HEK293 (cell line): ENCODE measurements around the gene CPT1C.

Source experiments
- CTCF ChIA-PET: fragments of 350-600 bp; formaldehyde crosslinking; extraction: SDS; loops from one replicate; lab custom pipeline; 2021; ENCODE audit warnings: antibody characterized with exemption; lab: Yijun Ruan, JAX
- POLR2A ChIA-PET: fragments of 300-600 bp; formaldehyde crosslinking; extraction: SDS; loops from one replicate; lab custom pipeline; 2020; ENCODE audit warnings: antibody characterized with exemption, inconsistent platforms; lab: Yijun Ruan, JAX
- H3K27ac ChIP-seq: fragments of 200-500 bp; sonication (Bioruptor generic); 2 replicates; pipeline ENCODE4 v1.5.1; 2014; ENCODE audit warnings: low read depth, low read length, control low read depth, inconsistent platforms; ENCODE audit errors: extremely low read depth
- H3K36me3 ChIP-seq, 2 experiments: fragments of 200-500 bp in 1 of 2; sonication (Bioruptor generic) in 1 of 2; 1 replicate in 1 of 2; 2 replicates in 1 of 2; pipeline ENCODE4 v1.5.1; 2014 to 2017; ENCODE audit warnings: inconsistent platforms in 2 of 2, low read length in 2 of 2; ENCODE audit not compliant: control insufficient read depth in 2 of 2, insufficient read depth in 1 of 2
- H3K4me1 ChIP-seq: fragments of 200-500 bp; sonication (Bioruptor generic); 2 replicates; pipeline ENCODE4 v1.5.1; 2014; ENCODE audit warnings: mild to moderate bottlenecking, low read length, inconsistent platforms; ENCODE audit not compliant: control insufficient read depth, insufficient read depth
- H3K4me3 ChIP-seq: 2 replicates; pipeline ENCODE4 v1.5.1; 2011; ENCODE audit warnings: low read depth, mild to moderate bottlenecking, control low read depth, low read length, moderate library complexity
- H3K9me3 ChIP-seq: fragments of 200-500 bp; sonication (Bioruptor generic); 2 replicates; pipeline ENCODE4 v1.5.1; 2014; ENCODE audit warnings: low read depth, low read length, inconsistent platforms; ENCODE audit not compliant: control insufficient read depth, insufficient read depth
- EGR2 ChIP-seq: fragments of 450-650 bp; formaldehyde crosslinking; IDR thresholded peaks from 2 replicates; pipeline ENCODE4 v1.5.1; 2016; ENCODE audit warnings: low read depth, missing biosample characterization, missing genetic modification characterization
- GFI1B ChIP-seq: fragments of 450-650 bp; formaldehyde crosslinking; IDR thresholded peaks from 2 replicates; pipeline ENCODE4 v1.5.1; 2016; ENCODE audit warnings: missing biosample characterization, missing genetic modification characterization
- HOXA7 ChIP-seq: sonication (generic); formaldehyde crosslinking; IDR thresholded peaks from 2 replicates; pipeline ENCODE4 v1.8.1; 2022; ENCODE audit warnings: missing genetic modification reagents, borderline replicate concordance
- KLF1 ChIP-seq: fragments of 450-650 bp; formaldehyde crosslinking; IDR thresholded peaks from 2 replicates; pipeline ENCODE4 v1.5.1; 2016; ENCODE audit warnings: missing biosample characterization, missing genetic modification characterization
- KLF9 ChIP-seq: fragments of 450-650 bp; formaldehyde crosslinking; IDR thresholded peaks from 2 replicates; pipeline ENCODE4 v1.5.1; 2016; ENCODE audit warnings: missing biosample characterization, missing genetic modification characterization, low read depth
- PRDM1 ChIP-seq: fragments of 450-650 bp; formaldehyde crosslinking; IDR thresholded peaks from 2 replicates; pipeline ENCODE4; 2016; ENCODE audit warnings: missing biosample characterization, missing genetic modification characterization
- ZBTB7A ChIP-seq: fragments of 450-650 bp; formaldehyde crosslinking; IDR thresholded peaks from 2 replicates; pipeline ENCODE4 v1.5.1; 2016; ENCODE audit warnings: low read depth, missing biosample characterization, missing genetic modification characterization
- ZNF112 ChIP-seq: fragments of 450-650 bp; formaldehyde crosslinking; IDR thresholded peaks from 2 replicates; pipeline ENCODE4 v1.5.0; 2017; ENCODE audit warnings: missing biosample characterization, missing genetic modification characterization
- ZNF132 ChIP-seq: fragments of 450-650 bp; formaldehyde crosslinking; IDR thresholded peaks from 2 replicates; pipeline ENCODE4 v1.5.1; 2017; ENCODE audit warnings: missing biosample characterization, missing genetic modification characterization, borderline replicate concordance
- ZNF16 ChIP-seq: fragments of 450-650 bp; formaldehyde crosslinking; IDR thresholded peaks from 2 replicates; pipeline ENCODE4 v1.5.1; 2016; ENCODE audit warnings: low read depth, missing biosample characterization, missing genetic modification characterization
- ZNF19 ChIP-seq: fragments of 450-650 bp; formaldehyde crosslinking; IDR thresholded peaks from 2 replicates; pipeline ENCODE4; 2016; ENCODE audit warnings: missing biosample characterization, missing genetic modification characterization, low read depth
- ZNF335 ChIP-seq: fragments of 450-650 bp; formaldehyde crosslinking; conservative IDR thresholded peaks from 2 replicates; pipeline ENCODE4 v1.5.1; 2016; ENCODE audit warnings: missing biosample characterization, missing genetic modification characterization
- ZNF416 ChIP-seq: fragments of 450-650 bp; formaldehyde crosslinking; IDR thresholded peaks from 2 replicates; pipeline ENCODE4 v1.5.1; 2016; ENCODE audit warnings: missing biosample characterization, missing genetic modification characterization
- ZNF423 ChIP-seq: fragments of 450-650 bp; formaldehyde crosslinking; IDR thresholded peaks from 2 replicates; pipeline ENCODE4 v1.5.1; 2016; ENCODE audit warnings: missing biosample characterization, missing genetic modification characterization
- ZNF473 ChIP-seq: fragments of 450-650 bp; formaldehyde crosslinking; IDR thresholded peaks from 2 replicates; pipeline ENCODE4 v1.5.1; 2017; ENCODE audit warnings: missing biosample characterization, missing genetic modification characterization
- ZNF48 ChIP-seq: fragments of 450-650 bp; formaldehyde crosslinking; IDR thresholded peaks from 2 replicates; pipeline ENCODE4 v1.5.1; 2016; ENCODE audit warnings: missing biosample characterization, missing genetic modification characterization
- ZNF544 ChIP-seq: fragments of 450-650 bp; formaldehyde crosslinking; IDR thresholded peaks from 2 replicates; pipeline ENCODE4 v1.5.0; 2017; ENCODE audit warnings: missing biosample characterization, missing genetic modification characterization
- ZNF561 ChIP-seq: fragments of 450-650 bp; IDR thresholded peaks from 2 replicates; pipeline ENCODE4 v1.5.1; 2018; ENCODE audit warnings: missing biosample characterization, missing genetic modification characterization, borderline replicate concordance
- ZNF623 ChIP-seq: fragments of 450-650 bp; formaldehyde crosslinking; IDR thresholded peaks from 2 replicates; pipeline ENCODE4 v1.5.1; 2016; ENCODE audit warnings: missing biosample characterization, missing genetic modification characterization
- ZNF629 ChIP-seq: fragments of 450-650 bp; formaldehyde crosslinking; IDR thresholded peaks from 2 replicates; pipeline ENCODE4 v1.5.1; 2017; ENCODE audit warnings: missing biosample characterization, missing genetic modification characterization
- ZNF677 ChIP-seq: fragments of 450-650 bp; IDR thresholded peaks from 2 replicates; pipeline ENCODE4 v1.5.0; 2018; ENCODE audit warnings: missing biosample characterization, mild to moderate bottlenecking, missing genetic modification characterization, moderate library complexity
- ZNF837 ChIP-seq: fragments of 450-650 bp; formaldehyde crosslinking; IDR thresholded peaks from 2 replicates; pipeline ENCODE4 v1.5.1; 2016; ENCODE audit warnings: missing biosample characterization, missing genetic modification characterization
- TF ChIP-seq, protein P1 (sequence below): fragments of 450-650 bp; formaldehyde crosslinking; IDR thresholded peaks from 2 replicates; pipeline ENCODE4 v1.5.1; 2016; ENCODE audit warnings: missing biosample characterization, missing genetic modification characterization
- TF ChIP-seq, protein P2 (sequence below): fragments of 450-650 bp; formaldehyde crosslinking; IDR thresholded peaks from 2 replicates; pipeline ENCODE4 v1.5.1; 2016; ENCODE audit warnings: missing biosample characterization, missing genetic modification characterization, borderline replicate concordance
- TF ChIP-seq, protein P3 (sequence below): fragments of 450-650 bp; formaldehyde crosslinking; IDR thresholded peaks from 2 replicates; pipeline ENCODE4 v1.5.1; 2016; ENCODE audit warnings: missing biosample characterization, missing genetic modification characterization
- TF ChIP-seq, protein P4 (sequence below): fragments of 450-650 bp; formaldehyde crosslinking; optimal IDR thresholded peaks from 2 replicates; pipeline ENCODE3; 2016; ENCODE audit warnings: missing biosample characterization, mild to moderate bottlenecking, missing genetic modification characterization

Gene CPT1C

DNA sequence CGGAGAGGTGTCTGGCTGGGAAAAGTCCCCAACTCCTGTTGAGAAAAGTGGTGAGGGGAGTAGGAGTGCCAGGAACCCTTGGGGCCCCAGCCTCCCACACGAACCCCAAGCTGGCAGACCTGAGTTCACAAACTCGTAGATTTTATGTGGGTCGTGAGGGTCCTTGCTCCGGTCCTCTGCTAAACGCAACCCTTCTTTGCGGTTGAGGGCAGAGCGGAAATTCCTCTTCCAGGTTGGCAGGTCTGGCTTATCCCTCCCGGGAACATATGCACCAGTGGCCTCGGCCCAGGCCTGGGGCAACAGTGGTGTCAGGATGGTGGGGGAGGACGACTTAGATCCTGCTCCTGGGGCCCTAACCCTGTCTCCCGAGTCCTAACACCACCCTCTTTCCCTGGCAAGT, 27.7 kb upstream of the CPT1C start:
- H3K9me3 ChIP-seq: no peaks in the 10 kb centered on the region
- peaks cover 7 to 59% of the 10 kb centered on the region in 2 experiments for H3K36me3 ChIP-seq
- H3K4me3 ChIP-seq: no peak overlapping the region
- ChIA-PET CTCF (interaction anchor here (2.0 to 3.2 kb wide), 2 partner anchors 10 to 13 kb away, joined by 17 to 27 read pairs; partner anchors contain the start of gene PRMT1), POLR2A (interaction anchor here (1.8 to 4.9 kb wide), 6 partner anchors 13 to 83 kb away, joined by 4 to 85 read pairs (median 12); partner anchors contain the start of genes NOSIP, PRMT1, RRAS and SCAF1)
- no peak for TF ChIP-seq ZNF112
- no peak for TF ChIP-seq ZNF19
- no peak for TF ChIP-seq ZNF48 (tag by site-specific recombination)
- no peak for TF ChIP-seq GFI1B (tag by site-specific recombination)
- no peak for TF ChIP-seq ZNF416 (tag by site-specific recombination)
- TF ChIP-seq ZNF629 (tag by site-specific recombination): no peak
- no peak for TF ChIP-seq ZNF132 (tag by site-specific recombination)
- TF ChIP-seq EGR2 (tag by site-specific recombination): no peak
- TF ChIP-seq, protein P1, sequence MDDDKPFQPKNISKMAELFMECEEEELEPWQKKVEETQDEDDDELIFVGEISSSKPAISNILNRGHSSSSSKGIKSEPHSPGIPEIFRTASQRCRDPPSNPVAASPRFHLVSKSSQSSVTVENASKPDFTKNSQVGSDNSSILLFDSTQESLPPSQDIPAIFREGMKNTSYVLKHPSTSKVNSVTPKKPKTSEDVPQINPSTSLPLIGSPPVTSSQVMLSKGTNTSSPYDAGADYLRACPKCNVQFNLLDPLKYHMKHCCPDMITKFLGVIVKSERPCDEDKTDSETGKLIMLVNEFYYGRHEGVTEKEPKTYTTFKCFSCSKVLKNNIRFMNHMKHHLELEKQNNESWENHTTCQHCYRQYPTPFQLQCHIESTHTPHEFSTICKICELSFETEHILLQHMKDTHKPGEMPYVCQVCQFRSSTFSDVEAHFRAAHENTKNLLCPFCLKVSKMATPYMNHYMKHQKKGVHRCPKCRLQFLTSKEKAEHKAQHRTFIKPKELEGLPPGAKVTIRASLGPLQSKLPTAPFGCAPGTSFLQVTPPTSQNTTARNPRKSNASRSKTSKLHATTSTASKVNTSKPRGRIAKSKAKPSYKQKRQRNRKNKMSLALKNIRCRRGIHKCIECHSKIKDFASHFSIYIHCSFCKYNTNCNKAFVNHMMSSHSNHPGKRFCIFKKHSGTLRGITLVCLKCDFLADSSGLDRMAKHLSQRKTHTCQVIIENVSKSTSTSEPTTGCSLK: no peak
- TF ChIP-seq ZNF473: no peak
- TF ChIP-seq ZNF837 (tag by site-specific recombination): no peak
- peaks cover 6% of the 10 kb centered on the region for H3K4me1 ChIP-seq
- H3K27ac ChIP-seq: 0 out of 2 replicates have a peak overlapping the region, but pooled peaks have one; percentile 19

DNA sequence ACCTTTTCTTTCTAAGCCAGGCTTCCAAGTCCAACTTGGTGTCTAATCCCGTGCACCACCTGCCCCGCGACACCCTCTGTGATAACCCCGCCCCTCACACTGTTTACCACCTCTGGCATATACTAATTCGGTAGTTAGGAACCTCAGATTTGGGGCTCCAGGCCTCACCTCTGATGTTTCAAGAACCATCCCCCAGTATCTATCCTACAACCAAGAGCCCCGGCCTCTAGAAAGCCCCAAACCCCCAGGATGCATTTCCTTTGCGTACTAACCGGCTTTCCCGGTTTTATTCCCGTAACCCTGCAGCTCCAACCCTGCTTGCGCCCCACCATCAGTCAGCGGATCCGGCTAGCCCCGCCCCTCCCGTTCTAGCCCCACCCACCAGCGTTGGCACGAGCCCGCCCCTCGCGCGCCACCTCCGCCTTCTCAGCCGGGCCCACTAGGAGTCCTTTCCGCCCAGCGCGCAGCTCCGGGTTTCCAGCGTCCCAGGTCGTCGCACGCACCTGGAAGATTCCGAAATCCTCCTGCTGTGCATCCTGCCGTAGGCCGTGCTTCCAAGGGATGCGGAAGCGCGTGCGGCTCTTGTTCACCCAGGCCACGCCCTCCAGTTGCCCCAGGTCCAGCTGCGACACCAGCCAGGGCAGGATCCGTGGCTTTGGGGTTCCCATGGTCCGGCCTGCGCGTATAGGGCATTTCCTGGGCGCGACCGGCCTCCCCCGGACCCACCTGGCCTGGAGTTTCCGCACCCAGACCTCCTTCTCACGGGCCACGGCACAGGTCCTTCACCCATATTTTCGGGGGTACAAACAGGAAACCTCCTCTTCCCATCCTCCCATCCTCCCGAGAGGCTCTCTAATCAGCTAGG, 26.5 kb upstream of the CPT1C start:
- ChIA-PET POLR2A (interaction anchor here (0.5 to 4.9 kb wide), 16 partner anchors 10 to 213 kb away, joined by 3 to 85 read pairs (median 6); partner anchors contain the start of genes NOSIP, PIH1D1, PNKP and PRMT1), CTCF (interaction anchor here (0.6 to 3.2 kb wide), 7 partner anchors 8 to 162 kb away, joined by 3 to 27 read pairs (median 5); partner anchors contain the start of gene PRMT1)
- H3K4me3 ChIP-seq: peak overlapping the region; percentile 48
- H3K9me3 ChIP-seq: no peaks in the 10 kb centered on the region
- peak overlapping the region; percentile 87 for H3K27ac ChIP-seq
- peaks cover 6% of the 10 kb centered on the region for H3K4me1 ChIP-seq
- peaks cover 12 to 57% of the 10 kb centered on the region in 2 experiments for H3K36me3 ChIP-seq
- TF ChIP-seq HOXA7 (CRISPR knock-in tag) (no peak), ZNF16 (tag by site-specific recombination) (no peak), ZNF623 (no peak), ZNF544 (tag by site-specific recombination) (no peak), KLF1 (tag by site-specific recombination) (peak; percentile 61), ZBTB7A (tag by site-specific recombination) (no peak), KLF9 (tag by site-specific recombination) (peak; percentile 77), ZNF423 (tag by site-specific recombination) (peak; percentile 80), ZNF837 (tag by site-specific recombination) (no peak), ZNF677 (tag by site-specific recombination) (no peak), PRDM1 (tag by site-specific recombination) (no peak), ZNF561 (tag by site-specific recombination) (peak; percentile 51; the same call in 1 of the 2 replicates), ZNF335 (tag by site-specific recombination) (peak; percentile 36; the same call in 1 of the 2 replicates)
- TF ChIP-seq, protein P2, sequence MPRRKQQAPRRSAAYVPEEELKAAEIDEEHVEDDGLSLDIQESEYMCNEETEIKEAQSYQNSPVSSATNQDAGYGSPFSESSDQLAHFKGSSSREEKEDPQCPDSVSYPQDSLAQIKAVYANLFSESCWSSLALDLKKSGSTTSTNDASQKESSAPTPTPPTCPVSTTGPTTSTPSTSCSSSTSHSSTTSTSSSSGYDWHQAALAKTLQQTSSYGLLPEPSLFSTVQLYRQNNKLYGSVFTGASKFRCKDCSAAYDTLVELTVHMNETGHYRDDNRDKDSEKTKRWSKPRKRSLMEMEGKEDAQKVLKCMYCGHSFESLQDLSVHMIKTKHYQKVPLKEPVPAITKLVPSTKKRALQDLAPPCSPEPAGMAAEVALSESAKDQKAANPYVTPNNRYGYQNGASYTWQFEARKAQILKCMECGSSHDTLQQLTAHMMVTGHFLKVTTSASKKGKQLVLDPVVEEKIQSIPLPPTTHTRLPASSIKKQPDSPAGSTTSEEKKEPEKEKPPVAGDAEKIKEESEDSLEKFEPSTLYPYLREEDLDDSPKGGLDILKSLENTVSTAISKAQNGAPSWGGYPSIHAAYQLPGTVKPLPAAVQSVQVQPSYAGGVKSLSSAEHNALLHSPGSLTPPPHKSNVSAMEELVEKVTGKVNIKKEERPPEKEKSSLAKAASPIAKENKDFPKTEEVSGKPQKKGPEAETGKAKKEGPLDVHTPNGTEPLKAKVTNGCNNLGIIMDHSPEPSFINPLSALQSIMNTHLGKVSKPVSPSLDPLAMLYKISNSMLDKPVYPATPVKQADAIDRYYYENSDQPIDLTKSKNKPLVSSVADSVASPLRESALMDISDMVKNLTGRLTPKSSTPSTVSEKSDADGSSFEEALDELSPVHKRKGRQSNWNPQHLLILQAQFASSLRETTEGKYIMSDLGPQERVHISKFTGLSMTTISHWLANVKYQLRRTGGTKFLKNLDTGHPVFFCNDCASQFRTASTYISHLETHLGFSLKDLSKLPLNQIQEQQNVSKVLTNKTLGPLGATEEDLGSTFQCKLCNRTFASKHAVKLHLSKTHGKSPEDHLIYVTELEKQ: no peak
- TF ChIP-seq, protein P3, sequence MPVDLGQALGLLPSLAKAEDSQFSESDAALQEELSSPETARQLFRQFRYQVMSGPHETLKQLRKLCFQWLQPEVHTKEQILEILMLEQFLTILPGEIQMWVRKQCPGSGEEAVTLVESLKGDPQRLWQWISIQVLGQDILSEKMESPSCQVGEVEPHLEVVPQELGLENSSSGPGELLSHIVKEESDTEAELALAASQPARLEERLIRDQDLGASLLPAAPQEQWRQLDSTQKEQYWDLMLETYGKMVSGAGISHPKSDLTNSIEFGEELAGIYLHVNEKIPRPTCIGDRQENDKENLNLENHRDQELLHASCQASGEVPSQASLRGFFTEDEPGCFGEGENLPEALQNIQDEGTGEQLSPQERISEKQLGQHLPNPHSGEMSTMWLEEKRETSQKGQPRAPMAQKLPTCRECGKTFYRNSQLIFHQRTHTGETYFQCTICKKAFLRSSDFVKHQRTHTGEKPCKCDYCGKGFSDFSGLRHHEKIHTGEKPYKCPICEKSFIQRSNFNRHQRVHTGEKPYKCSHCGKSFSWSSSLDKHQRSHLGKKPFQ (tag by site-specific recombination): no peak
- TF ChIP-seq, protein P4, sequence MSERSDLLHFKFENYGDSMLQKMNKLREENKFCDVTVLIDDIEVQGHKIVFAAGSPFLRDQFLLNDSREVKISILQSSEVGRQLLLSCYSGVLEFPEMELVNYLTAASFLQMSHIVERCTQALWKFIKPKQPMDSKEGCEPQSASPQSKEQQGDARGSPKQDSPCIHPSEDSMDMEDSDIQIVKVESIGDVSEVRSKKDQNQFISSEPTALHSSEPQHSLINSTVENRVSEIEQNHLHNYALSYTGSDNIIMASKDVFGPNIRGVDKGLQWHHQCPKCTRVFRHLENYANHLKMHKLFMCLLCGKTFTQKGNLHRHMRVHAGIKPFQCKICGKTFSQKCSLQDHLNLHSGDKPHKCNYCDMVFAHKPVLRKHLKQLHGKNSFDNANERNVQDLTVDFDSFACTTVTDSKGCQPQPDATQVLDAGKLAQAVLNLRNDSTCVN: peak; percentile 76
